Kasumi-1 (cell line): ENCODE measurements around the gene USF2.
"Not testable (repeated sequence)": the region's sequence is repeated elsewhere in the genome, so short reads cannot be mapped to it uniquely, and the experiment has no call there.

ENCODE experiments used
- DNase-seq, 2 experiments: peaks; one replicate each; lab custom pipeline; 2025; lab: John Stamatoyannopoulos, UW

Gene USF2, protein sequence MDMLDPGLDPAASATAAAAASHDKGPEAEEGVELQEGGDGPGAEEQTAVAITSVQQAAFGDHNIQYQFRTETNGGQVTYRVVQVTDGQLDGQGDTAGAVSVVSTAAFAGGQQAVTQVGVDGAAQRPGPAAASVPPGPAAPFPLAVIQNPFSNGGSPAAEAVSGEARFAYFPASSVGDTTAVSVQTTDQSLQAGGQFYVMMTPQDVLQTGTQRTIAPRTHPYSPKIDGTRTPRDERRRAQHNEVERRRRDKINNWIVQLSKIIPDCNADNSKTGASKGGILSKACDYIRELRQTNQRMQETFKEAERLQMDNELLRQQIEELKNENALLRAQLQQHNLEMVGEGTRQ

DNA sequence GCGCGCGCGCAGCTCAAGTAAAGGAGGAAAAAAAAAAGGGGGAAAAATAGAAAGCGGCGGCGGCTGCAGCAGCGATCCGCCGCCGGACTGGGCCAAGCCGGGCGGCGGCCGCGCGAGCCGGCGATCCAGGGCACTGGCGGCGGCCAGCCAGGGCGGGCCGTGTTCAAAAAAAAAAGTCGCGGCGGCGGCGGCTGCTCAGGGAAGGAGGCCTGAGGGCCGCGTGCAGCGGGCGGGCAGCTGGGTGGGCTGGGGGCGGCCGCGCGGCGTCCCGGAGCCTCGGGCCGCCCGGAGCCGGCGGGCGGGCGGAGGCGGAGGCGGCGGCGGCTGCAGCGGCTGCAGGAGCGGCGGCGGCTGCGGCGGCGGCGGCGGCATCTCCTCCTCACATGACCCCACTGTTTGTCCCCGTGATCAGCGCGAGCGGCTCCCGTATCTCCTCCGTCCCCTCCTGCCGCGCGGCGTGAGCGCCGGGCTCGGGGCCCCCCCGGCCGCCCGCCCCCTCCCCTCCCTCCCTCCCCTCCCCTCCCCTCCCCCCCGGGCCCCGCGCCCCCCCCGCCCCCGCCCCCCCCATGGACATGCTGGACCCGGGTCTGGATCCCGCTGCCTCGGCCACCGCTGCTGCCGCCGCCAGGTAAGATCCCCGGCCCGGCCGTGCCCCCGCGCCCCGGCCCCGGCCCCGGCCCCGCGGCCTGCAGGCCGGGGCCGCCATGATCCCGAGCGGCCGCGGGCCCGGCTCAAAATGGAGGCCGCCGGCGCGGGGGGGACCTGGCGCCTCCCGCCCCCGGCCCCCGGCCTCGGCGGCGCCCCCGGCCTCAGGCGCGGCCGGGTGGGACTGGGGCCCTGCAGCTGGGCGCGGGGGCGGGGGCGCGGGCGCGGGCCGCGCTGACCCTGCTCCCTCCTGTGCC, at the start of gene USF2:
TSS of gene USF2 (plus strand) at position 427 of the 902 bp plus-strand sequence. CDS start at position 567, 140 bp downstream.
- peak; percentile 33 to 40 for DNase-seq

DNA sequence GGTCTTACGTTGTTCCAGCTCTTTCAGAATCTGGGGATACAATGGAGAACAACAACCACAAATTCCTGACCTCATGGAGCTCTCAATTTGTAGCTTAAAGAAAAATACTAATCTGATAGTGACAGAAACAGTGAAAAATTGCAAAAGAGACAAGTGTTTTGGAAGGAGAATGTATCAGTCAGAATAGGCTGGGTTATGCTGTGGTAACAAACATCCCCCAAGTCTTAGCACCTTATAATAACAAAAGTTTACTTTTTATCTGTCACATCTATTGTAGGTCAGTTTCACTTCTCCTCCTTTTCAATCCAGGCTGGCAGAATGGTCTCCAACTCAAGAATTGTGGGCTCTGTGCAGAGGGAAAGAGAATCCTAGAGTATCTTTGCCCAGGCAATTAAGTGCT, 49.8 kb upstream of the USF2 start:
- DNase-seq, result no peak

DNA sequence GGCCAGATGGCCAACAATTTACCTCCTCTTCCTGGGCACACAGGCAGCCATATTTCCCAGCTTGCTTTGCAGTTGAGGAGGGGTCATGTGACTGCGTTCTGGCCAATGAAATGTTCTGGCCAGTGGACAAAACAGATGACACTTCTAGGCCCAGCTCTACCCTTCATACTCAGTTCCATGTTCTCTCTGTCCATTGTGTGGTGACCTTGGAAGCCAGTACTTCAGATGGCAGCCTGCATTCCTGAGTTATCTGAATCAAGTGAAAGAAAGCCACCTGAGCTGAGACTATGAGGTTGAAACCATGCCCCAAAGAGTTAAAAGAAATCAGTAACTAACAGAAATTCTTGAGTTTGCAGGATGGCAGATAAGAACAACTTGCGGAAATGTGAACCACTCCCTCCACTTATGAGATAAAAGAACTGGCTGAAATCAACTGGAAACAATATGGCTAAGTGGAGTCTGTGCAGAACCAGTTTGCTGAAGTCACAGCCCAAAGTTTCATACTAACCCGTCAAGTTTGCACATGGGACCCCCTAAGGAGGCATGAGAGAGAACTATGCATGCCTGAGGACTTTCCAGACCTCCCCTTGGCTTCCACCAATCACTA, 48.3 kb upstream of the USF2 start:
- DNase-seq, result no peak

DNA sequence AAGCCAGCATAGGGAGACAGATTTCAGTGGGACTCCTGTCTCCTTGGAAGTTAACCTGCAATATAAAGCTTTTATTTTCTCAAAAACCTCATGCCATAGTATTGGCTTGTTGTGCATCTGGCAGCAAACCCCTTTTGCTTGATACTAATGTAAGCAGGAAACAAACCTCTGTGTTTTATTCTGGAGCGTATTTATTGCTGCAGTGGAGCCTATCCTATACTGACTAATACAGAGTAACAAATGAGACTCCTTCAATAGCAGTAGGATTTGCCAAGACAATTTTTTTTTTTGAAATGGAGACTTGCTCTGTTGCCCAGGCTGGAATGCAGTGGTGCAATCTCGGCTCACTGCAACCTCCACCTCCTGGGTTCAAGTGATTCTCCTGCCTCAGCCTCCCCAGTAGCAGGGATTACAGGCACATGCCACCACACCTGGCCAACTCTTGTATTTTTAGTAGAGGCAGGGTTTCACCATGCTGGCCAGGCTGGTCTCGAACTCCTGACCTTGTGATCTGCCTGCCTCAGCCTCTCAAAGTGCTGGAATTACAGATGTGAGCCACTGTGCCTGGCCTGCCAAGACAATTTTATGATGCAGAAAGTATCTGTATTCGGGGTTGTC, 47.7 kb upstream of the USF2 start:
- not testable (repeated sequence) for DNase-seq

DNA sequence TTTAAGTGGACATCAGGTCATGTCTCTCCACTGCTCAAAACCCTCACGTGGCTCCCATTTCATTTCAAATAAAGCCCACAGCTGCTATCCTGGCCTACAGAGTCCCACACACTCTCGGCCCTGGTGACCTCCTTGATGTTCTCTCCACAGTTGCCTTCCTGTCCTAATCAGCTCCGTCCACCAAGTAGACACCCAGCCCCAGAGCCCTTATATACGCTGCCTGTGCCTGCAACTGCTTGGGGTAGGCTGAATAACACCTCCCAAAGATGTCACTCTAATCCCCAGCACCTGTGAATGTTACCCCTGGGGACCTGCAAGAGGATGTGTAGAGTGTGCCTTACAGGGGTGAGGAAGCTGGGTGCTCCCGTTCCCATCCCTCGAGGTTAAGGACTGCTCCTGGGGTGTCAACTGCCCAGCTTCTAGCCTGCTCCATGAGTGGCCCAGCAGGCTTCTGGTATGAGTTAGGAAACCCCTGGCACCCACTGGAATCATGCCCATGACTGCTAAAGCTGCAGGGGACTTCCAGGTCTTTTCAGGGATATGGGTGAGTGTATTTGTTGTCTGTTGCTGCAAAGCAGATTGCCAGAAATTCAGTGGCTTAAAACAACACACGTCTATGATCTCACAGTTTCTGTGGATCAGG, 46.3 kb upstream of the USF2 start:
- no peak for DNase-seq

DNA sequence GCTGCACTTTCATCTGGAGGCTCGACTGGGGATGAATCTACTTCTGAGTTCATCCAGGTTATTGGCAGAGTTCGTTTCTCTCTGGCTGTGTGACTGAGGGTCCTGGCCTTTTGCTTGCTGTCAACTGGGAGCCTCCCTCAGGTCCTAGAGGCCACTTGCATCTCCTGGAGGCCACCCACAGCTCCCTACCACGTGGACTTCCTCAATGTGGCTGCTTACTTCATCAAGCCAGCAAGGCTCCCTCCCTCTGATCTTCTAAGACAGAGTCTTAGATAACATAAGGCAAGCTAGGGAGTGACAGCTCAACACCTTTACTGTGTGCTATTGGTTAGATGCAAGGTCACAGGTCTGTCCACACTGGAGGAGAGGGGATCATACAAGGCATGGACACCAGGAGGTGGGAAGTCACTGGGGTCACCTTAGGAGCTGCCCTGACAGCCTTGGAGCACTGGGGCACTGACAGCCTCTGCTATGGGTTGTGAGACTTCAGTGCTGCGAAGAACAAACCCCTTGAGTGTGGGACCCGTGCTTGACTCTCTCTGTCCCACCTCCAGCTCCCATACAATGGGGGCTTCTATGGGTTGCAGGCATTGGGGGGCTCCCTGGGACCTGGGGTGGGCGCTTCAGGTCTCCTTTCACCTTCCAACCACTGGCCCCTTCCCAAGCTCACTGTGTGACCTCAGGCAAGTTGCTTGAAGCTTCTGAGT, 45.5 kb upstream of the USF2 start:
- DNase-seq, result no peak

DNA sequence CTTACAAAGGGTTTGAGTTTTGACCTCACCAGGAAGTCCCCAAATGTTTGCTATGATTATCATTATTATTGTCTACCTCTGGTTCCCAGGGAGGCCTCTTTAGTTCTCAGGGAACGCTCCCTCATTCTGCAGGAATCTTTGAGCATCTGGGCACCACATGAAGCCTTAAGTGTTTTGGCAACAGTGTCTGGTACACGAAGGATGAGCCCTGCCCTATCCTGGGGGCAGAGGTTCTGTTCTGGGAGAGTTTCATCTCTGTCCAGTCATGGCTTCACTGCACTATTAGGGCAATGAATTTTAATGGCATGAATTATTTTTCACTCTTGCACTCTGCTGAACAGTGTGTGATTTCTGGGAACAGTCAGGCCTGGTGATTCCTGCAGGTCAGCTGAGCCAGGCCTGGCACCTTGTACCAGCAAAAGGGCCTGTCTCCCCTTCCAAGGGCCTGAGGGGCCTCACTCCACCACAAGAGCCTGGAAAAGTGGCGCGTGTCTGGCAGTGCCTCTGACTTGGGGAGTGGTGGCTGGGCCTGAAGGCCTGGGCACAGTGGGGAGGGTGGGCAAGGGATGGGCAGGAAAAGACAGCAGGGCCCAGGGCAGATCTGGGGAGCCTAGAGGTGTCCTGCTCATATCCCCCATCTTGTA, 44.8 kb upstream of the USF2 start:
- DNase-seq, result no peak

DNA sequence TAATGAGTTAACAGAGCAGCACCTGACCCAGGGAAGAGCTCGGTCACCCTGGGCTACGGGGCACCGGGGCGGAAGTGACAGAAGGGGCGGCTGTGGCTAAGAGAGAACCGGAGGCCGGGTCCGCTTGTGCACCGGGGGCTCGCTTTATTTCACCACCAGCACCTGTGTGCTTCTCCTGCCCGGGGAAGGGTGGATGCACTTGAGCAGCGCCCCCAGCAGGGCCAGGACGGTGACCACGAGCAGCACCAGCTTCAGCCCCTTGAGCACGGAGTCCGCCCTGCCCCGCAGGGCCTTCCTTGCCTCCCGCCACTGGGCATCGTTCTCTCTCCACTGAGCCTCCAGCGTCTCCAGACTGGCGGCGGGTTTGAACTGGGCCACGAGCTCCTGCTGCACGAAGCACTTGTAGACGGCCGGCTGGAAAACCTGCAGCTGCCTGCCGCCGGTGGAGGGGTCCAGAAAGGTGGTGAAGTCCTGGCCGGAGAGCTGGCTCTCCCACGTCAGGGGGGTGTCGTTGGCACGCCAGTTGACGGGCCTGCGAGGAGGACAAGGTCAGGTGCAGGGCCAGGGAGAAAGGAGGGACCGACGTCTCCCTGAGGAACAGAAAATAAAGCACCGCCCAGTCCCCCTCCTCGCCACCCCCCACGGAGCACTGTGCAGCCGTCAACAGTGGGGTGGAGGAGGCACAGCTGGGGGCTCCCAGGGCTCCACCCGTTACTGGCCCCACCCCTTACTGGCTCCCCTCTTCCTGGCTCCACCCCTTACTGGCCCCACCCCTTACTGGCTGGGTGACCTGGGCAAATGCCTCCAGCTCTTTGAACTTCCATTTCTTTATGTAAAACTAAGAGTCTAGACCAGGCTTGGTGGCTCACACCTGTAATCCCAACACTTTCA, 43.8 kb upstream of the USF2 start:
- no peak for DNase-seq

DNA sequence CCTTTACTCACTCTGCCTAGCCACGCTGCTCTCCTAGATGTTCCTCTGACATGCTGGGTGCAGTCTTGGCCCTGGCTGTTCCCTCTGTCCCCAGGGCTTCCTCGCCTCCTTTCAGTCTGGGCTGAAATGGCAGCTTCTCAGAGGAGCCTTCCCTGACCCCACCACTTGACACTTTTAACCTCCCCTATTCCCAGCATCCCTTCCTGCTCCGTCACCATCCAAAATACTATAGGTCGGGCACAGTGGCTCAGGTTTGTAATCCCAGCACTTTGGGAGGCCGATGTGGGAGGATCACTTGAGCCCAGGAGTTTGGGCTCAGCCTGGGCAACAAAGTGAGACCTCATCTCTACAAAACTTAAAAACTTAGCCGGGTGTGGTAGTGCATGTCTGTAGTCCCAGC, 42.8 kb upstream of the USF2 start:
- DNase-seq, result no peak

DNA sequence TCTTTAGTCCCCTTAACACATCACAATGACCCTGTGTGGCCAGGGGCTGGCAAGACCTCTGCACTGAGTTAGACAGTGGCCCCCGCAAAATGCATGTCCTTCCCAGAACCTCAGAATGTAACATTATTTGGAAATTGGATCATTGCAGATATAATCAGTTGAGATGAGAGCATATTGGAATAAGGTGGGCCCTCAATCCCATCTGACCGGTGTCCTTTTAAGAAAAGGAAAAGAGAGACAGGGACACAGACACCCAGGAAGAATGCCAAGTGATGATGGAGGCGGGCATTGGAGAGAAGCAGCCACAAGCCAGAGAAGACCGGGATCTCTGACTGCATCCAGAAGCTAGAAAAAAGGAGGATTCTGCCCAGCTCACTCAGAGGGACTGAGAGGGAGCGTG, 42.0 kb upstream of the USF2 start:
- no peak for DNase-seq

DNA sequence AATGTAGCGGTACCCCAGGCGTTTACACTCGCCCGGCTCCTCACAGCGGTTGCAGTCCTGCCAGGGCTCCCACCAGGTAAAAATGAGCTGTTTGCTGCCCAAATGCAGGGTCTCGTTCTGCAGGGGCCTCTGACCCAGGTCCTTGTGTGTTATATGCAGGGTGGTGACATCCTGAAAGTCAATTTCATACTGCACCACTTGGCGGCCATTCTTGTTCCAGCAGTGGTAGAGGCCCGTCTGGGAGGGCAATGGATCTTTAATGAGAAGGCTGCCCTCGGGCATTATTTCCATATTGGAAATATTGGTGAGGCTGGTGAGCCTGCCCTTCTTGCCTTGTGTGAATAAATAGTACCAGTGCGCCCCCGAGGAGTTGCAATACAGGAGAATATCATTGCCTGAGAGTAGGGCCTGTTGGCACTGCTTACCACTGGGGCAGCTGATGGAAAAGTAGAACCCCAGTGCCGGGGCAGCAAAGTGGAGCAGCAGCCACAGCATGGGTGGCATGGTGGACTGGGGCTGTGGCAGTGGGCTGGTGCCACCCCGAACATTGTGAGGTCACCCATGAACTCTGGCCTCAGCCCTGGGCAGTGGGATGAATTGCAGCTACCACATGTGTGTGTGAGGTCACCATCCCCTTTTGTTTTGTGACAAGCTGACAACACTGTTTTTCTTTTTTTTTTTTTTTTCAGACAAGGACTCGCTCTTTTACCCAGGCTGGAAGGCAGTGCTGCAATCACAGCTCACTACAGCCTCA, 40.4 kb upstream of the USF2 start, which contains the start of gene FAM187B:
TSS of gene FAM187B (minus strand) at position 563 of the 754 bp plus-strand sequence. CDS start at position 504, 59 bp downstream.
- no peak for DNase-seq

DNA sequence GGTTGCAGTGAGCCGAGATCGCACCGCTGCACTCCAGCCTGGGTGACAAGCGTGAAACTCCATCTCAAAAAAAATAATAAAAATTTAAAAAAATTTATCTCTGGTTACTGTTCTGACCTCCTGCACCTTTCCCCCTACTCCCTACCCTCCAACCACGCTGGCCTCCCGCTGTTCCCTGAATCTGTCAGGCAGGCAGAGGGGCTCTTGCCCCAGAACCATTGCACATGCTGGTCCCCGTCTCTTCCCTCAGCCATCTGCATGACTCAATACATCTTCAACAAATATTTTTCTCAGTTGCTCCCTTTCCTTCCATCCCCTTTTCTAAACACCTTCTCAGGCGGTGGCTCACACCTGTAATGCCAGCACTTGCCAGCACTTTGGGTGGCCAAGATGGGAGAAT, 39.2 kb upstream of the USF2 start:
- DNase-seq, result no peak

DNA sequence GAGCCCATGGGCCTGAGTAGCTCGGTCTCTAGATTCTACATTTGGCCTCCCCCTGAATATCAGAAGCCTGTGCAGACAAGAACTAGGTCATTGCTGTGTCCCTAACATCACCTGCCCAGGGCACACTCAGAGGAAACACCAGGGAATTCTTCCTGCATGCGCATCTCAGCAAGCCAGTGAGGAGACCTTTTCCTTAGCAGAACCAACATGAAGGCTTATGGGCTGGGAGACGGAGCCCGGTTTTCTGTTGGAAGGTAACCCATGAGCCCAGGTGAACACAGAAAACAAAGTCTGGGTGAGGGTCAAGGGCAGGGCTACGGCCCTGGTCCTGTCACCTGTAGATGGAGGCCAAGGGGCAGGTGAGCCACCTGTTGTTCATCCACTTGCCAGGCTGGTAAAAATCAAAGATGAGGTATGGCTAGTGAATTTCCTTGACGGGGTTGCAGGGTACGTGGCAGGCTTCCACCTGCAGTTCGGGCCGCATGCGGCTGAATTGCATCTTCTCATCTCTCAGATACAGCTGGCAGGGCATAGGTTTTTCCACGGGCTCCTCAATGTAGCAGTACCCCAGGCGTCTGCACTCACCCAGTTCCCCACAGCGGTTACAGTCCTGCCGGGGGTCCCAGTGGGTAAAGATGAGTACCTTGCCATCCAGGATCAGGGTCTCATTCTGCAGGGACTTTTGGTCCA, 36.7 kb upstream of the USF2 start:
- no peak for DNase-seq

DNA sequence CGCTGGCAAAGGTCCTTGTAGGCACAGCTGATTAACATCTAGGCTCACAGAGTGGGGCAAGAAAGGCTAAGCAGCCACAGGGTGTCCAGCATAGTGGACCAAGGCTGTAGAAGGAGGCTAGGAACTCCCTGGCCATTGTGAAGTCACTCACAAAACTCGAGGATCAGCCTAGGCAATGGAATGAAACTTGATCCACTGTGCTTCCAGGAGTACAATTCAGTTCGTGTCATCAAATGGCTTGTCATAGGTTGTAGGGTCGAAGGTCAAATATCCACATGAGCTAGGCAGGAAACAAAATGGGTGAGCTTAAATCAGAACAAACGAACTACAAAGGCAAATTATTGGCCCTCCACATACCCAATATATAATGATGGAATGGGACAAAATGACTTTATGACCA, 35.9 kb upstream of the USF2 start:
- no peak for DNase-seq

DNA sequence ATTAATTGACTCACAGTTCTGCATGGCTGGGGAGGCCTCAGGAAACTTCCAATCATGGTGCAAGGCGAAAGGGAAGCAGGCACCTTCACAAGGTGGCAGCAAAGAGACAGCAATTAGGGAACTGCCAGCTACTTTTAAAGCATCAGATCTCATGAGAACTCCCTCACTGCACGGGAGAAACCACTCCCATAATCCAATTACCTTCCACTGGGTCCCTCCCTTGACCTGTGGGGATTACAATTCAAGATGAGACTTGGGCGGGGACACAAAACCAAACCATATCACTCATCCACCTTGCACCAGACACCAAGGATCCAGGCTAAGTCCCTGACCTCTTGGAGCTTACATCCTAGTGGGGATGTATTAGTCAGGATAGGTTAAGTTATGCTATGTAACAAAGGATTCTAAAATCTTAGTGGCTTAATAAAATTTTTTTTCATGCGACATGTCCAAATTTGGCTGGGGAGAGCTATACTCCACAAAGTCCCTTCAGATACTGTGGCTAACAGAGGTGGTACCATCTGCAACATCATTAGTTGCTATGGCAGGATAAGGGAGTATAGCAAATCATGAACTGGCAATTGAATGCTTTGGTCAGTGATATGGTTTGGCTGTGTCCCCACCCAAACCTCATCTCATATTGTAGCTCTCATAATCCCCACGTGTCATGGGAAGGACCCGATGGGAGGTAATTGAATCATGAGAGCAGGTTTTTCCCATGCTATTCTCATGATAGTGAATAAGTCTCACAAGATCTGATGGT, 31.9 kb upstream of the USF2 start:
- DNase-seq, result peak; percentile 43 to 54

DNA sequence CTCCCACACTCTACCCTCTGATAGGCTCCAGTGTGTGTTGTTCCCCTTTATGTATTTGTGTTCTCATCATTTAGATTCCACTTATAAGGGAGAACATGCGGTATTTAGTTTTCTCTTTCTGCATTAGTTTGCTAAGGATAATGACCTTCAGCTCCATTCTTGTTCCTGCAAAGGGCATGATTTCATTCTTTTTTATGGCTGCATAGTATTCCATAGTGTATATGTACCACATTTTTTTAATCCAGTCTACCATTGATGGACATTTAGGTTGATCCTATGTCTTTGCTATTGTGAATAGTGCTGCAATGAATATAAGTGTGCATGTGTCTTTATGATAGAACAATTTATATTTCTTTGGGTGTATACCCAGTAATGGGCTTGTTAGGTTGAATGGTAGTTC, 29.2 kb upstream of the USF2 start:
- not testable (repeated sequence) for DNase-seq

DNA sequence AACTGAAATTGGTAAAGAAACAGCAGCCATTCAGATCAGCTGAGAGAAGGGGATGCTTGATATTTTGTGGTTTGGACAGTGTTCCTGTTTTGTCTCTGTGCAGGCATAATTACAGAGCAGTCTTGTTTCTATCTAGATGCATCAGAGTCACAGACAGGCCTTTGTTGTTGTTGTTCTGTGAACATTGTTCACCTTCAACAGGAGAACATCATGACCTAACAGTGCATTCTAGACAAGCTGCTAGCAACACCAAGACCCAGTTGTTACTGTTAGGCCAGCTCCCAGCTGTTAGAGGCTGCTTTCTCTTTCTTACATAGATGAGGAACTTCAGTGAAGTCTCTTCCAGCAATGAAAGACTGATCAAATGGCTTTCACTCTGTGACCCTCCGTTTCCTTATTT, 28.4 kb upstream of the USF2 start:
- DNase-seq, result peak; percentile 54 to 66
